Measurements from ENCODE around the gene FOXN3. TPM values are rescaled to one million over a fixed set of nuclear protein-coding genes. Genes with fewer than 3 reads are reported as not detected.

The FOXN3 gene
- polyA plus RNA-seq, 3 donors = 38.7 to 57.4 (median 42.0) TPM

GRCh38 chr14:89356496-89356895 lies 60.5 kb downstream of the FOXN3 start:
- no peaks in the 10 kb centered on the region for H3K27me3 ChIP-seq (ENCODE audit: control insufficient read depth in 2 of 2, insufficient read depth in 2 of 2, low read length in 2 of 2)
- Mint-ChIP-seq H3K27ac (peak overlapping the region; percentile 85 to 96 (median 93)), H3K4me1 (peaks cover 63% of the 10 kb centered on the region), H3K36me3 (peaks cover 0 to 8% of the 10 kb centered on the region in 2 donors), H3K4me3 (no peak overlapping the region), H3K9me3 (no peaks in the 10 kb centered on the region), H3K27me3 (ENCODE audit: low read depth in 3 of 3) (peaks cover 0 to 2% (median 0%) of the 10 kb centered on the region in 3 donors)
- H4K20me1 ChIP-seq (ENCODE audit: insufficient read depth, low read length) = peaks cover 52% of the 10 kb centered on the region
- peaks cover 84% of the 10 kb centered on the region for H3K79me2 ChIP-seq (ENCODE audit: insufficient read depth, low read length)
- no peak for DNase-seq
- no peak overlapping the region for H2AFZ ChIP-seq (ENCODE audit: insufficient read depth, low read depth, low read length, poor library complexity, severe bottlenecking)
- H3K27ac ChIP-seq (ENCODE audit: low read depth in 1 of 2, low read length in 2 of 2) = peak overlapping the region in 1 of 2 donors; percentile 82
- H3K9me3 ChIP-seq (replicated peaks in 1 of 2; ENCODE audit: control insufficient read depth in 1 of 2, insufficient read depth in 1 of 2, low read length in 2 of 2) = no peaks in the 10 kb centered on the region
- TF ChIP-seq CTCF (IDR thresholded peaks at IDR 0.05) = no peak
- H3K4me1 ChIP-seq (ENCODE audit: control insufficient read depth in 1 of 2, insufficient read depth in 2 of 2, low read length in 2 of 2) = peaks cover 59 to 66% of the 10 kb centered on the region in 2 donors
- no peaks in the 10 kb centered on the region for H3K36me3 ChIP-seq (replicated peaks in 1 of 2; ENCODE audit: control insufficient read depth in 1 of 2, insufficient read depth in 2 of 2, low read length in 2 of 2)
- H3K9ac ChIP-seq (ENCODE audit: insufficient read depth, low read length, poor library complexity, severe bottlenecking) = no peak overlapping the region
- H3K4me3 ChIP-seq (replicated peaks in 1 of 3; ENCODE audit: low read depth in 2 of 3, low read length in 3 of 3) = no peak overlapping the region
- no CpG with 5 or more reads among the region's 3 CpGs for WGBS (ENCODE audit: insufficient coverage)
- intact Hi-C loops (cut with micrococcal nuclease) = no loop called here
- H3K4me2 ChIP-seq (replicated peaks; ENCODE audit: extremely low read depth, low read length, poor library complexity, severe bottlenecking) = no peak overlapping the region

- no peak overlapping the region for H3K9ac ChIP-seq (ENCODE audit: insufficient read depth, low read length, poor library complexity, severe bottlenecking)
- no peak overlapping the region for H3K4me3 ChIP-seq (replicated peaks in 1 of 3; ENCODE audit: low read depth in 2 of 3, low read length in 3 of 3)
- H3K4me1 Mint-ChIP-seq = peaks cover 55% of the 10 kb centered on the region
- no peak overlapping the region for H3K4me2 ChIP-seq (replicated peaks; ENCODE audit: extremely low read depth, low read length, poor library complexity, severe bottlenecking)
- H3K79me2 ChIP-seq (ENCODE audit: insufficient read depth, low read length) = peaks cover 96% of the 10 kb centered on the region
- H3K9me3 ChIP-seq (replicated peaks in 1 of 2; ENCODE audit: control insufficient read depth in 1 of 2, insufficient read depth in 1 of 2, low read length in 2 of 2) = no peaks in the 10 kb centered on the region
- H2AFZ ChIP-seq (ENCODE audit: insufficient read depth, low read depth, low read length, poor library complexity, severe bottlenecking) = no peak overlapping the region
- H3K27ac Mint-ChIP-seq = peak overlapping the region in 2 of 7 donors; percentile 20 to 60
- H3K27ac ChIP-seq (ENCODE audit: low read depth in 1 of 2, low read length in 2 of 2) = no peak overlapping the region
- no peaks in the 10 kb centered on the region for H3K27me3 ChIP-seq (ENCODE audit: control insufficient read depth in 2 of 2, insufficient read depth in 2 of 2, low read length in 2 of 2)
- intact Hi-C loops (cut with micrococcal nuclease) = no loop called here
- peaks cover 16 to 26% of the 10 kb centered on the region in 2 donors for H3K36me3 Mint-ChIP-seq
- H3K27me3 Mint-ChIP-seq (ENCODE audit: low read depth in 3 of 3) = no peaks in the 10 kb centered on the region
- H4K20me1 ChIP-seq (ENCODE audit: insufficient read depth, low read length) = peaks cover 66% of the 10 kb centered on the region
- no peak for DNase-seq
- no CpG with 5 or more reads among the region's 3 CpGs for WGBS (ENCODE audit: insufficient coverage)
- H3K9me3 Mint-ChIP-seq = no peaks in the 10 kb centered on the region
- H3K4me1 ChIP-seq (ENCODE audit: control insufficient read depth in 1 of 2, insufficient read depth in 2 of 2, low read length in 2 of 2) = peaks cover 47 to 56% of the 10 kb centered on the region in 2 donors
- no peak overlapping the region for H3K4me3 Mint-ChIP-seq
- peaks cover 14 to 19% of the 10 kb centered on the region in 2 donors for H3K36me3 ChIP-seq (replicated peaks in 1 of 2; ENCODE audit: control insufficient read depth in 1 of 2, insufficient read depth in 2 of 2, low read length in 2 of 2)
- no peak for TF ChIP-seq CTCF (IDR thresholded peaks at IDR 0.05)
Observed at GRCh38 chr14:89353766-89354113, 63.3 kb downstream of the FOXN3 start.

Data from CD14-positive monocyte (primary cell).